Neural progenitor cell (in vitro differentiated cells): Measurements from ENCODE around the gene SHC3.

Source experiments
- CTCF ChIP-seq: fragments of 200-600 bp; sonication (generic); IDR thresholded peaks from 2 replicates; pipeline ENCODE4 v1.5.1; 2017; ENCODE audit warnings: antibody characterized with exemption, mild to moderate bottlenecking
- EZH2 ChIP-seq: fragments of 200-600 bp; sonication (generic); IDR thresholded peaks from 2 replicates; pipeline ENCODE4 v1.6.1; 2017; ENCODE audit warnings: antibody characterized with exemption, mild to moderate bottlenecking, moderate library complexity
- EZH2phosphoT487 ChIP-seq: fragments of 200-600 bp; sonication (generic); IDR thresholded peaks from 2 replicates; pipeline ENCODE4 v1.6.1; 2017; ENCODE audit warnings: antibody characterized with exemption

GRCh38 chr9:89160806-89161205, 17.8 kb downstream of the SHC3 start:
- TF ChIP-seq CTCF, result no peak
- TF ChIP-seq EZH2, result no peak
- no peak for TF ChIP-seq EZH2phosphoT487
